Right lobe of liver (tissue), 6 donors: ENCODE measurements around the gene CSDE1. TPM values are rescaled to one million over a fixed set of nuclear protein-coding genes. Genes with fewer than 3 reads are reported as not detected.
"Not testable (repeated sequence)": the region's sequence is repeated elsewhere in the genome, so short reads cannot be mapped to it uniquely, and the experiment has no call there.

Experiments
- ATAC-seq, 4 donors: fragments of 200-7000 bp; cut with Tn5 transposase; one replicate each; pipeline ENCODE4 v1.9.1; 2020; ENCODE audit warnings: mild to moderate bottlenecking in 4 of 4, moderate library complexity in 4 of 4
- DNase-seq, 3 donors: peaks; one replicate each; pipeline ENCODE4 v3.0.0-alpha.2; 2020
- H3K27ac ChIP-seq, 3 donors: fragments of 200-600 bp; one replicate each; pipeline ENCODE4 v1.8.0; 2022
- H3K27me3 ChIP-seq, 2 donors: fragments of 200-600 bp; one replicate each; pipeline ENCODE4 v1.8.0; 2022
- H3K36me3 ChIP-seq, 4 donors: fragments of 200-600 bp; sonication (generic) in 1 of 4; one replicate each; pipeline versions ENCODE4 v1.5.1 to v1.8.0; 2017 to 2022; ENCODE audit warnings: control low read depth in 1 of 4
- H3K4me1 ChIP-seq, 4 donors: fragments of 200-600 bp; sonication (generic) in 1 of 4; one replicate each; pipeline versions ENCODE4 v1.5.1 to v1.8.0; 2017 to 2022; ENCODE audit warnings: control low read depth in 1 of 4
- H3K4me3 ChIP-seq, 3 donors: fragments of 200-600 bp; one replicate each; pipeline ENCODE4 v1.8.0; 2022
- H3K9me3 ChIP-seq, 4 donors: fragments of 200-600 bp; sonication (generic) in 1 of 4; one replicate each; pipeline versions ENCODE4 v1.5.1 to v1.8.0; 2017 to 2022; ENCODE audit warnings: control low read depth in 1 of 4
- CTCF ChIP-seq, 4 donors: fragments of 200-600 bp in 3 of 4; fragments of 450-650 bp in 1 of 4; IDR thresholded peaks; one replicate each; pipeline versions ENCODE4 v1.5.1 to v1.8.0; 2016 to 2022; ENCODE audit warnings: antibody characterized with exemption in 4 of 4, mild to moderate bottlenecking in 2 of 4
- POLR2A ChIP-seq: fragments of 450-650 bp; IDR thresholded peaks from one replicate; pipeline ENCODE4 v1.6.1; 2017; ENCODE audit warnings: antibody characterized with exemption, mild to moderate bottlenecking
- WGBS: methylation state at CpG from one replicate; pipeline ENCODE4 v1.1.6; 2018; ENCODE audit warnings: low coverage, low lambda C conversion rate; ENCODE audit not compliant: insufficient coverage; ENCODE audit errors: missing lambda C conversion rate; 5-methylcytosine and 5-hydroxymethylcytosine counted together
- intact Hi-C, 2 donors: fragments of 100-400 bp; cut with DNase I; formaldehyde crosslinking; loops; one replicate each; pipeline versions ENCODE4 v1.11.2 to v1.14.1; 2022
- total RNA-seq, 6 experiments: library from RNA; depleted of rRNA in 2 of 6; stranded (reverse); fragments of >200 nt in 2 of 6; fragmentation: NEBNext Ultra II Directional in 3 of 6; extraction: Animal tissue kit (Norgen Biotek cat#: 25700) in 3 of 6; gene quantifications; one replicate each; pipeline versions ENCODE4 v1.1.0 to v1.2.4, GENCODE V29; 2016 to 2023
- donor health status: DM: no; HTN: yes; CAD: no.
- donor health status: DM: no; HTN: no; CAD: no.
- donor health status: DM: no; HTN: no; CAD: no.
- donor health status: DM: no; HTN: yes; CAD: no.
- donor health status: DM: no; HTN: yes; CAD: no.

The CSDE1 gene
- total RNA-seq, 6 experiments from 2014 or later, result 195 to 585 (median 269) TPM

GRCh38 chr1:114782476-114782875 lies 24.7 kb upstream of the CSDE1 start:
- H3K27ac ChIP-seq, result no peak overlapping the region
- TF ChIP-seq POLR2A (no peak), CTCF (IDR thresholded peaks at IDR 0.05) (no peak)
- intact Hi-C loops, result no loop called here
- H3K27me3 ChIP-seq, result no peaks in the 10 kb centered on the region
- 86% methylated on average over 5 of the region's 5 CpGs for WGBS
- no peak for ATAC-seq
- no peak overlapping the region for H3K4me3 ChIP-seq
- H3K9me3 ChIP-seq, result no peaks in the 10 kb centered on the region
- peaks cover 0 to 8% (median 0%) of the 10 kb centered on the region in 4 donors for H3K4me1 ChIP-seq
- H3K36me3 ChIP-seq, result peaks cover 0 to 17% (median under 1%) of the 10 kb centered on the region in 4 donors
- no peak for DNase-seq

- DNase-seq (peak; percentile 93 to 96 (median 95)), ATAC-seq (peak; percentile 96 to 98 (median 97))
- peaks cover 0 to 8% (median 0%) of the 10 kb centered on the region in 4 donors for H3K4me1 ChIP-seq
- no peaks in the 10 kb centered on the region for H3K27me3 ChIP-seq
- 42% methylated on average over 22 of the region's 53 CpGs for WGBS
- peak within 1 kb of the TSS; percentile 83 to 91 (median 86) for H3K27ac ChIP-seq
- H3K36me3 ChIP-seq, result peaks cover 0 to 27% (median 3%) of the 10 kb centered on the region in 4 donors
- H3K9me3 ChIP-seq, result no peaks in the 10 kb centered on the region
- peak within 1 kb of the TSS; percentile 84 to 96 (median 92) for H3K4me3 ChIP-seq
- TF ChIP-seq POLR2A, result peak; percentile 79
- peak in 2 of 4 donors; percentile 11 to 15 for TF ChIP-seq CTCF (IDR thresholded peaks at IDR 0.05)
- intact Hi-C loops, result no loop called here
Measured at GRCh38 chr1:114780344-114781226, 22.8 kb upstream of the CSDE1 start, which contains the start of gene SIKE1. TSS of gene SIKE1 (minus strand) at chr1:114780685. CDS start at chr1:114780607, 78 bp downstream.

GRCh38 chr1:114779722-114780121 lies 21.9 kb upstream of the CSDE1 start:
- intact Hi-C loops, result no loop called here
- no peak for TF ChIP-seq CTCF (IDR thresholded peaks at IDR 0.05)
- no peak for TF ChIP-seq POLR2A
- peak overlapping the region in 2 of 3 donors; percentile 86 to 91 for H3K27ac ChIP-seq
- H3K9me3 ChIP-seq, result no peaks in the 10 kb centered on the region
- H3K36me3 ChIP-seq, result peaks cover 0 to 35% (median 6%) of the 10 kb centered on the region in 4 donors
- no peak for DNase-seq
- ATAC-seq, result no peak
- peak overlapping the region; percentile 84 to 96 (median 92) for H3K4me3 ChIP-seq
- peaks cover 0 to 8% (median 0%) of the 10 kb centered on the region in 4 donors for H3K4me1 ChIP-seq
- no peaks in the 10 kb centered on the region for H3K27me3 ChIP-seq

DNA sequence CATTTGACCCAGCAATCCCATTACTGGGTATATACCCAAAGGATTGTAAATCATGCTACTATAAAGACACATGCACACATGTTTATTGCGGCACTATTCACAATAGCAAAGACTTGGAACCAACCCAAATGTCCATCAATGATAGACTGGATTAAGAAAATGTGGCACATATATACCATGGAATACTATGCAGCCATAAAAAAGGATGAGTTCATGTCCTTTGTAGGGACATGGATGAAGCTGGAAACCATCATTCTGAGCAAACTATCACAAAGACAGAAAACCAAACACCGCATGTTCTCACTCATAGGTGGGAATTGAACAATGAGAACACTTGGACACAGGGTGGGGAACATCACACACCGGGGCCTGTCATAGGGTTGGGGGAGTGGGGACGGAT lies 18.9 kb upstream of the CSDE1 start:
- H3K27me3 ChIP-seq, H3K4me3 ChIP-seq, H3K9me3 ChIP-seq, ATAC-seq, H3K4me1 ChIP-seq, H3K27ac ChIP-seq, intact Hi-C loops, DNase-seq: not testable (repeated sequence)
- WGBS, result 100% methylated on average over 4 of the region's 4 CpGs
- peaks cover 1 to 56% (median 14%) of the 10 kb centered on the region in 4 donors for H3K36me3 ChIP-seq

- Histone ChIP-seq H3K27me3 (no peaks in the 10 kb centered on the region), H3K4me3 (no peak overlapping the region), H3K9me3 (no peaks in the 10 kb centered on the region), H3K36me3 (peaks cover 1 to 41% (median 14%) of the 10 kb centered on the region in 4 donors), H3K27ac (no peak overlapping the region), H3K4me1 (no peaks in the 10 kb centered on the region)
- 86% methylated on average over 1 of the region's 1 CpG for WGBS
- intact Hi-C loops, result no loop called here
- no peak for DNase-seq
- TF ChIP-seq POLR2A, result no peak
- no peak for TF ChIP-seq CTCF (IDR thresholded peaks at IDR 0.05)
- no peak for ATAC-seq
Measured at GRCh38 chr1:114771992-114772391, 14.2 kb upstream of the CSDE1 start.
